GM23338 (cell line): ENCODE results near the gene DLGAP3. TPM values are rescaled to one million over a fixed set of nuclear protein-coding genes. Genes with fewer than 3 reads are reported as not detected.
A peak's percentile ranks its signal among the peaks of the same experiment; 100 is the strongest.

Source experiments
- ATAC-seq: fragments of 200-7000 bp; cut with Tn5 transposase; 3 replicates; pipeline ENCODE4 v1.9.1; 2020
- DNase-seq: peaks from one replicate; pipeline ENCODE4 v3.0.0-alpha.2; 2015; ENCODE audit warnings: low spot score
- H2AFZ ChIP-seq: fragments of 200-600 bp; sonication (generic); 2 replicates; pipeline ENCODE4 v1.8.0; 2016; ENCODE audit warnings: antibody characterized with exemption, mild to moderate bottlenecking, moderate library complexity
- H3F3A ChIP-seq: fragments of 200-600 bp; sonication (generic); replicated peaks from 2 replicates; pipeline ENCODE4 v1.8.0; 2017; ENCODE audit warnings: antibody characterized with exemption, mixed run types, low read depth
- H3K27ac ChIP-seq: fragments of 200-600 bp; sonication (generic); 2 replicates; pipeline ENCODE4 v1.6.1; 2016; ENCODE audit warnings: low read depth
- H3K27me3 ChIP-seq: fragments of 200-600 bp; sonication (generic); 2 replicates; pipeline ENCODE4 v1.8.0; 2016; ENCODE audit warnings: mild to moderate bottlenecking, mixed run types, moderate library complexity; ENCODE audit not compliant: insufficient read depth
- H3K36me3 ChIP-seq: fragments of 200-600 bp; sonication (generic); 2 replicates; pipeline ENCODE4 v1.8.0; 2016; ENCODE audit warnings: mild to moderate bottlenecking; ENCODE audit not compliant: insufficient read depth
- H3K4me1 ChIP-seq: fragments of 200-600 bp; sonication (generic); 2 replicates; pipeline ENCODE4 v1.8.0; 2016; ENCODE audit warnings: mild to moderate bottlenecking, moderate library complexity; ENCODE audit not compliant: insufficient read depth
- H3K4me2 ChIP-seq: fragments of 200-600 bp; sonication (generic); 2 replicates; pipeline ENCODE4 v1.7.1; 2017; ENCODE audit warnings: mixed run types
- H3K4me3 ChIP-seq: fragments of 200-600 bp; sonication (generic); 2 replicates; pipeline ENCODE4 v1.6.1; 2016; ENCODE audit warnings: mixed run types
- H3K79me2 ChIP-seq: fragments of 200-600 bp; sonication (generic); replicated peaks from 2 replicates; pipeline ENCODE4 v1.8.0; 2017; ENCODE audit warnings: mild to moderate bottlenecking; ENCODE audit not compliant: insufficient read depth
- H3K9me2 ChIP-seq: fragments of 200-600 bp; sonication (generic); 2 replicates; pipeline ENCODE4 v1.8.0; 2017; ENCODE audit not compliant: insufficient read depth
- H4K20me1 ChIP-seq: fragments of 200-600 bp; sonication (generic); replicated peaks from 2 replicates; pipeline ENCODE4 v1.8.0; 2017; ENCODE audit warnings: mild to moderate bottlenecking; ENCODE audit not compliant: insufficient read depth
- H3K27ac Mint-ChIP-seq: 2 replicates; pipeline ENCODE4 v1.8.0; 2020; ENCODE audit warnings: inconsistent platforms, mild to moderate bottlenecking, moderate library complexity, mixed read lengths
- H3K27me3 Mint-ChIP-seq: 3 replicates; pipeline ENCODE4 v1.8.0; 2022; ENCODE audit warnings: low read depth, mild to moderate bottlenecking, moderate library complexity, mixed read lengths, inconsistent platforms; ENCODE audit not compliant: insufficient read depth, poor library complexity
- H3K36me3 Mint-ChIP-seq: 3 replicates; pipeline ENCODE4 v1.8.0; 2021; ENCODE audit warnings: low read depth, mild to moderate bottlenecking, inconsistent platforms, moderate library complexity, mixed read lengths
- H3K4me1 Mint-ChIP-seq: 3 replicates; pipeline ENCODE4 v1.8.0; 2020; ENCODE audit warnings: mild to moderate bottlenecking, inconsistent platforms, mixed read lengths
- H3K4me3 Mint-ChIP-seq: 3 replicates; pipeline ENCODE4 v1.8.0; 2021; ENCODE audit warnings: moderate library complexity, mild to moderate bottlenecking, inconsistent platforms, mixed read lengths
- H3K9me3 Mint-ChIP-seq: 3 replicates; pipeline ENCODE4 v1.8.0; 2020; ENCODE audit warnings: moderate library complexity, mild to moderate bottlenecking, inconsistent platforms, mixed read lengths
- CREB1 ChIP-seq: fragments of 250-450 bp; sonication (Bioruptor Pico); IDR thresholded peaks from 2 replicates; pipeline ENCODE4 v1.5.0; 2020; ENCODE audit warnings: low read depth, mild to moderate bottlenecking, moderate library complexity
- EZH2 ChIP-seq: fragments of 200-600 bp; sonication (generic); IDR thresholded peaks from one replicate; pipeline ENCODE4 v1.8.0; 2017; ENCODE audit warnings: antibody characterized with exemption, mild to moderate bottlenecking, low read depth; ENCODE audit not compliant: unreplicated experiment
- EZH2phosphoT487 ChIP-seq: fragments of 200-600 bp; sonication (generic); IDR thresholded peaks from one replicate; pipeline ENCODE4 v1.8.1; 2018; ENCODE audit warnings: antibody characterized with exemption; ENCODE audit not compliant: unreplicated experiment
- NANOG ChIP-seq: IDR thresholded peaks from 2 replicates; pipeline ENCODE4 v1.6.1; 2016; ENCODE audit warnings: antibody characterized with exemption, borderline replicate concordance
- POLR2AphosphoS5 ChIP-seq: IDR thresholded peaks from 2 replicates; pipeline ENCODE4 v1.6.1; 2016; ENCODE audit warnings: antibody characterized with exemption, low read depth
- STAT1 ChIP-seq: IDR thresholded peaks from one replicate; pipeline ENCODE4 v1.6.1; 2016; ENCODE audit warnings: antibody characterized with exemption; ENCODE audit not compliant: unreplicated experiment
- ZNF114 ChIP-seq: fragments of 250-450 bp; sonication (Bioruptor Pico); IDR thresholded peaks from 2 replicates; pipeline ENCODE4 v1.5.0; 2020; ENCODE audit warnings: mild to moderate bottlenecking, moderate library complexity
- ZNF331 ChIP-seq: fragments of 250-450 bp; sonication (Bioruptor Pico); IDR thresholded peaks from 2 replicates; pipeline ENCODE4 v1.5.0; 2020; ENCODE audit warnings: low read depth, mild to moderate bottlenecking, moderate library complexity
- polyA plus RNA-seq: library from polyadenylated mRNA; unstranded; fragments of >200 nt; fragmentation: Nextera tagmentation; extraction: Ambion mirVana; gene quantifications from 2 replicates; pipeline ENCODE4 v1.2.1, GENCODE V29; 2016
- total RNA-seq: library from RNA; depleted of rRNA; stranded (reverse); fragments of >200 nt; shearing (Covaris generic); gene quantifications from 2 replicates; pipeline ENCODE4 v1.2.3, GENCODE V29; 2014
- TF ChIP-seq, protein P1 (sequence below), 2 experiments: fragments of 200-600 bp in 1 of 2; sonication (generic) in 1 of 2; conservative IDR thresholded peaks; 2 replicates each; pipeline versions ENCODE4 v1.5.1 to v1.6.1; 2016 to 2017; ENCODE audit warnings: antibody characterized with exemption in 2 of 2, low read depth in 2 of 2, mild to moderate bottlenecking in 2 of 2, moderate library complexity in 1 of 2

Gene DLGAP3
- total and polyA plus RNA-seq, 2 experiments from 2014 or later, result 7.1 to 13.7 TPM

DNA sequence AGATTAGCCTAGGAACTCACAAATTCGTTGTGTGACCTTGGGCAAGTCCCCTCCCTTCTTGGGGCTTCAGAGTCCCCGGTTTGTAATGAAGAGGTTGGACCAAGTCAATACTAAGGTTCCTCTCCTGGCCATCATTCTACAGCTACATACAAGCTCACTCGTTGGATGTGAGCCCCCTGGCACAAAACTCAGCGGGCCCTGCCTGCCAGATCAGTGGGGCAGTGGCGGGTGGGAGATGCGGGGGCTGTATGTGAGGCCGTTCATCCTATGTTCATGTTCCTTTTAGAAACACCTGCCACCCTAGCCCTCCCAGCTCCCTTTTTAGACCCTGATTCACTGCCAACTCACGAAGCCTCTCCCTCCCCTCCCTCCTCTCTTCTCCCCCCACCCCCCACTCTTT is 2.1 kb downstream of the DLGAP3 start:
- H3K9me2 ChIP-seq, result no peaks in the 10 kb centered on the region
- H3K4me3 ChIP-seq, result no peak overlapping the region
- no peak overlapping the region for H3K27ac ChIP-seq
- DNase-seq (no peak), ATAC-seq (no peak)
- H3K27me3 ChIP-seq, result peaks cover 50% of the 10 kb centered on the region
- no peaks in the 10 kb centered on the region for H3K36me3 ChIP-seq
- peaks cover 56% of the 10 kb centered on the region for H3K4me1 ChIP-seq
- TF ChIP-seq POLR2AphosphoS5 (no peak), ZNF114 (no peak)
- Mint-ChIP-seq H3K27ac (no peak overlapping the region), H3K27me3 (peaks cover 28% of the 10 kb centered on the region), H3K36me3 (no peaks in the 10 kb centered on the region; the same call in 2 of the 3 replicates), H3K4me1 (peaks cover 62% of the 10 kb centered on the region), H3K4me3 (no peak overlapping the region), H3K9me3 (no peaks in the 10 kb centered on the region; the same call in 2 of the 3 replicates)
- 0 out of 2 replicates have a peak, but pooled peaks cover 3% of the 10 kb centered on the region for H3F3A ChIP-seq
- H4K20me1 ChIP-seq, result peaks cover 17% of the 10 kb centered on the region
- no peak overlapping the region for H2AFZ ChIP-seq
- no peaks in the 10 kb centered on the region for H3K79me2 ChIP-seq
- H3K4me2 ChIP-seq, result no peak overlapping the region

GRCh38 chr1:34926894-34927293 is 2.6 kb downstream of the DLGAP3 start:
- H3K4me2 ChIP-seq, result peak overlapping the region; percentile 45; the same call in 1 of the 2 replicates
- TF ChIP-seq NANOG (no peak), ZNF331 (CRISPR knock-in tag) (no peak), EZH2phosphoT487 (no peak), STAT1 (no peak), CREB1 (CRISPR knock-in tag) (no peak)
- TF ChIP-seq, protein P1, sequence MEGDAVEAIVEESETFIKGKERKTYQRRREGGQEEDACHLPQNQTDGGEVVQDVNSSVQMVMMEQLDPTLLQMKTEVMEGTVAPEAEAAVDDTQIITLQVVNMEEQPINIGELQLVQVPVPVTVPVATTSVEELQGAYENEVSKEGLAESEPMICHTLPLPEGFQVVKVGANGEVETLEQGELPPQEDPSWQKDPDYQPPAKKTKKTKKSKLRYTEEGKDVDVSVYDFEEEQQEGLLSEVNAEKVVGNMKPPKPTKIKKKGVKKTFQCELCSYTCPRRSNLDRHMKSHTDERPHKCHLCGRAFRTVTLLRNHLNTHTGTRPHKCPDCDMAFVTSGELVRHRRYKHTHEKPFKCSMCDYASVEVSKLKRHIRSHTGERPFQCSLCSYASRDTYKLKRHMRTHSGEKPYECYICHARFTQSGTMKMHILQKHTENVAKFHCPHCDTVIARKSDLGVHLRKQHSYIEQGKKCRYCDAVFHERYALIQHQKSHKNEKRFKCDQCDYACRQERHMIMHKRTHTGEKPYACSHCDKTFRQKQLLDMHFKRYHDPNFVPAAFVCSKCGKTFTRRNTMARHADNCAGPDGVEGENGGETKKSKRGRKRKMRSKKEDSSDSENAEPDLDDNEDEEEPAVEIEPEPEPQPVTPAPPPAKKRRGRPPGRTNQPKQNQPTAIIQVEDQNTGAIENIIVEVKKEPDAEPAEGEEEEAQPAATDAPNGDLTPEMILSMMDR (conservative IDR thresholded peaks at IDR 0.05; ENCODE audit: low read depth in 2 of 2), result peak in 1 of 2 experiments; percentile 46; a peak in 2 of 4 replicates
- no peak overlapping the region for H3K4me3 ChIP-seq
- no peaks in the 10 kb centered on the region for H3K36me3 ChIP-seq
- Mint-ChIP-seq H3K36me3 (no peaks in the 10 kb centered on the region; the same call in 2 of the 3 replicates), H3K4me3 (no peak overlapping the region), H3K27ac (no peak overlapping the region), H3K27me3 (peaks cover 28% of the 10 kb centered on the region), H3K4me1 (peaks cover 67% of the 10 kb centered on the region), H3K9me3 (no peaks in the 10 kb centered on the region; the same call in 2 of the 3 replicates)
- H3K9me2 ChIP-seq, result no peaks in the 10 kb centered on the region
- no peaks in the 10 kb centered on the region for H3K79me2 ChIP-seq
- peaks cover 47% of the 10 kb centered on the region for H3K27me3 ChIP-seq
- no peak overlapping the region for H3K27ac ChIP-seq
- no peak; the same call in 2 of the 3 replicates for ATAC-seq
- H3F3A ChIP-seq, result 0 out of 2 replicates have a peak, but pooled peaks cover 3% of the 10 kb centered on the region
- DNase-seq, result peak; percentile 57
- H4K20me1 ChIP-seq, result peaks cover 17% of the 10 kb centered on the region
- H3K4me1 ChIP-seq, result peaks cover 56% of the 10 kb centered on the region
- H2AFZ ChIP-seq, result no peak overlapping the region

DNA sequence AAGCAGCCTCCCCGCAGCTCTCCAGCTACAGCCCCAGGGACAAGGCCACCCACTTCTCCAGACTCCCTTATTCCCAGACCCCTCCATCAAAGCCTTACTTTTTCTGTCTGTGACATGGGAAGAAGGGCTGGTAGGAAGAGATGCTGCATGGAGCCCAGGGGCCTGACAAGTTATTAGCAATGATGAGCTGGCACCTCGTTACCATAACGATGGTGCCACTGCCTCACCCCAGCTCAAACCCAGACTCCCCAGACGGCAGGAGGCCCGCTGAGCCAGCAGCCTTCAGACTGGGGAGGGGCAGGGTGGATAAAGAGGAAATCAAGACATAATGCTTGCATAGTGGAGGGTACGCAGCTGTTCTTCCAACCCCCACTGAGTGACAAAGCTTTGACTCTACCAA is 3.3 kb downstream of the DLGAP3 start:
- DNase-seq, result no peak
- Histone ChIP-seq H3K4me3 (no peak overlapping the region), H3F3A (0 out of 2 replicates have a peak, but pooled peaks cover 3% of the 10 kb centered on the region), H3K36me3 (no peaks in the 10 kb centered on the region), H3K79me2 (no peaks in the 10 kb centered on the region), H2AFZ (no peak overlapping the region), H3K27me3 (peaks cover 39% of the 10 kb centered on the region), H3K9me2 (no peaks in the 10 kb centered on the region), H3K4me1 (peaks cover 55% of the 10 kb centered on the region), H3K4me2 (no peak overlapping the region), H4K20me1 (peaks cover 17% of the 10 kb centered on the region), H3K27ac (no peak overlapping the region)
- Mint-ChIP-seq H3K27ac (no peak overlapping the region), H3K36me3 (no peaks in the 10 kb centered on the region; the same call in 2 of the 3 replicates), H3K9me3 (no peaks in the 10 kb centered on the region; the same call in 2 of the 3 replicates), H3K4me1 (peaks cover 72% of the 10 kb centered on the region), H3K27me3 (peaks cover 24% of the 10 kb centered on the region), H3K4me3 (no peak overlapping the region)
- ATAC-seq, result no peak
- TF ChIP-seq EZH2phosphoT487 (no peak), CREB1 (CRISPR knock-in tag) (no peak), ZNF331 (CRISPR knock-in tag) (no peak), EZH2 (no peak), POLR2AphosphoS5 (no peak), STAT1 (no peak)
